ENCODE data around the gene PADI2. TPM values are rescaled to one million over a fixed set of nuclear protein-coding genes. Genes with fewer than 3 reads are reported as not detected.

The PADI2 gene
- total RNA-seq, 1 experiment from 2014 or later = 3.0 TPM

- no peaks in the 10 kb centered on the region for H4K20me1 ChIP-seq (ENCODE audit: control insufficient read depth, insufficient read depth, insufficient read length)
- no peak overlapping the region for H4K91ac ChIP-seq (ENCODE audit: insufficient read length, low read depth, low read length)
- no peaks in the 10 kb centered on the region for H3K79me1 ChIP-seq (ENCODE audit: insufficient read depth, low read depth, low read length, poor library complexity, severe bottlenecking)
- H3K79me2 ChIP-seq (ENCODE audit: insufficient read depth, low read length) = no peaks in the 10 kb centered on the region
- H2BK12ac ChIP-seq (ENCODE audit: insufficient read length, low read depth, low read length) = no peak overlapping the region
- peaks cover 2% of the 10 kb centered on the region; the same call in 1 of the 2 replicates for H3K27me3 Mint-ChIP-seq (ENCODE audit: low read depth)
- no peak overlapping the region for H2BK120ac ChIP-seq (ENCODE audit: low read depth, low read length, poor library complexity, severe bottlenecking)
- H3K27ac ChIP-seq (ENCODE audit: insufficient read length, low read depth, low read length) = no peak overlapping the region
- TF ChIP-seq, protein P1, sequence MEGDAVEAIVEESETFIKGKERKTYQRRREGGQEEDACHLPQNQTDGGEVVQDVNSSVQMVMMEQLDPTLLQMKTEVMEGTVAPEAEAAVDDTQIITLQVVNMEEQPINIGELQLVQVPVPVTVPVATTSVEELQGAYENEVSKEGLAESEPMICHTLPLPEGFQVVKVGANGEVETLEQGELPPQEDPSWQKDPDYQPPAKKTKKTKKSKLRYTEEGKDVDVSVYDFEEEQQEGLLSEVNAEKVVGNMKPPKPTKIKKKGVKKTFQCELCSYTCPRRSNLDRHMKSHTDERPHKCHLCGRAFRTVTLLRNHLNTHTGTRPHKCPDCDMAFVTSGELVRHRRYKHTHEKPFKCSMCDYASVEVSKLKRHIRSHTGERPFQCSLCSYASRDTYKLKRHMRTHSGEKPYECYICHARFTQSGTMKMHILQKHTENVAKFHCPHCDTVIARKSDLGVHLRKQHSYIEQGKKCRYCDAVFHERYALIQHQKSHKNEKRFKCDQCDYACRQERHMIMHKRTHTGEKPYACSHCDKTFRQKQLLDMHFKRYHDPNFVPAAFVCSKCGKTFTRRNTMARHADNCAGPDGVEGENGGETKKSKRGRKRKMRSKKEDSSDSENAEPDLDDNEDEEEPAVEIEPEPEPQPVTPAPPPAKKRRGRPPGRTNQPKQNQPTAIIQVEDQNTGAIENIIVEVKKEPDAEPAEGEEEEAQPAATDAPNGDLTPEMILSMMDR (conservative IDR thresholded peaks at IDR 0.05) = no peak
- H3K23me2 ChIP-seq (ENCODE audit: insufficient read length, low read depth, low read length, poor library complexity, severe bottlenecking) = no peaks in the 10 kb centered on the region
- no CpG with 5 or more reads among the region's 10 CpGs for WGBS (ENCODE audit: extremely low coverage, insufficient read length, low lambda C conversion rate)
- no peaks in the 10 kb centered on the region for H3K36me3 Mint-ChIP-seq (ENCODE audit: insufficient read depth in 1 of 3, low read depth in 3 of 3)
- no peak overlapping the region for H3K18ac ChIP-seq (ENCODE audit: insufficient read length, low read depth, low read length)
- no peak overlapping the region for H3K4ac ChIP-seq (ENCODE audit: low read depth, low read length)
- H3K14ac ChIP-seq (ENCODE audit: insufficient read depth, low read length) = no peak overlapping the region; the same call in 1 of the 2 replicates
- no peak overlapping the region for H4K8ac ChIP-seq (replicated peaks; ENCODE audit: insufficient read length, low read depth, low read length)
- H2BK20ac ChIP-seq (ENCODE audit: low read depth, low read length, poor library complexity, severe bottlenecking) = no peak overlapping the region
- H2AK5ac ChIP-seq (ENCODE audit: insufficient read length, low read length) = no peak overlapping the region
- no peak for DNase-seq
- no peak overlapping the region for H2BK15ac ChIP-seq (ENCODE audit: low read depth, low read length)
- H3T11ph ChIP-seq (ENCODE audit: low read length) = no peak overlapping the region
- H3K9me3 Mint-ChIP-seq = no peaks in the 10 kb centered on the region
- no peak overlapping the region for H3K4me2 ChIP-seq (ENCODE audit: insufficient read depth, insufficient read length, low read length)
- no peak overlapping the region for H3K4me3 Mint-ChIP-seq
- no peak overlapping the region for H3K27ac Mint-ChIP-seq
- no peaks in the 10 kb centered on the region for H3K4me1 ChIP-seq (ENCODE audit: insufficient read depth, low read length)
- H3K4me1 Mint-ChIP-seq = no peaks in the 10 kb centered on the region
- H3K9ac ChIP-seq (ENCODE audit: extremely low read depth, insufficient read length, low read length) = no peak overlapping the region
- H3K23ac ChIP-seq (ENCODE audit: insufficient read length, low read depth, low read length) = no peak overlapping the region
- H3K27me3 ChIP-seq (ENCODE audit: insufficient read depth, low read length) = no peaks in the 10 kb centered on the region
- no peak overlapping the region for H3K56ac ChIP-seq (ENCODE audit: insufficient read length, low read depth, low read length)
- H2AFZ ChIP-seq (ENCODE audit: low read length) = no peak overlapping the region
- H4K5ac ChIP-seq (ENCODE audit: insufficient read length, low read depth, low read length) = no peak overlapping the region
- no peaks in the 10 kb centered on the region for H3K9me3 ChIP-seq (ENCODE audit: control insufficient read depth, low read depth, low read length)
- no peak overlapping the region for H2BK5ac ChIP-seq (ENCODE audit: insufficient read length, low read length)
These were observed 49.1 kb downstream of the PADI2 start for GRCh38 chr1:17070163-17070525.
